CD4-positive, alpha-beta T cell treated with Interleukin-2 at 100 ng/mL for 4 hours (primary cell): ENCODE results near the gene FGD1.

ENCODE experiments used
- DNase-seq: peaks from one replicate; pipeline ENCODE4 v3.0.0-alpha.2; 2020; ENCODE audit warnings: low spot score

The FGD1 gene

GRCh38 chrX:54397113-54397512 is 98.9 kb downstream of the FGD1 start:
- no peak for DNase-seq
